GM13976 (cell line): ENCODE measurements around the gene EPB41L5.

Experiments used
- DNase-seq: peaks from one replicate; pipeline ENCODE4 v3.0.0; 2012; ENCODE audit warnings: low spot score
- CTCF ChIP-seq: IDR thresholded peaks from 2 replicates; pipeline ENCODE4 v1.5.1; 2012; ENCODE audit warnings: borderline replicate concordance, mild to moderate bottlenecking; ENCODE audit not compliant: insufficient read depth; ENCODE audit errors: extremely low read depth, missing control alignments, control extremely low read depth
- in situ Hi-C: fragments of 300-500 bp; cut with MboI; formaldehyde crosslinking; loops from one replicate; pipeline ENCODE4 v1.12.0; 2022; ENCODE audit warnings: low sequenced_read_pairs, mixed read lengths, inconsistent platforms; ENCODE audit not compliant: unreplicated experiment

Gene EPB41L5

DNA sequence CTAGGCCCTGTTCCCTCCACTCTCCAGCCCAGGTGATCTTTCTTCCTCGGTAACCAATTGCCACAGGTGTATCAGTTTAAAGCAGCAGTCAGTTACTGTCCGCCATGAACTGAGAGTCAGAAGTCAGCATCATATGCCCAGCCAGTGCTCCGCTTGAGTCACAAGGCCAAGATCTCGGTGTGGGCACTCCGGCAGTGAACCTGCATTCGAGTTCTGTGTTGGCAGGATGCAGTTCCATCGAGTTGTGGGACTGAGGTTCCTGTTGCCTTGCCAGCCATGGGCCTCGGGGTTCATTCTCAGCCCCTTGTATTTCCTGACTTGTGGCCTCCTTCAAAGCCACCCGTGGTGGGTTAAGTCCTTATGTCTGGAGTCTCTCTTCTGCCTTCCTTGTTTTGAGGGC, 213.4 kb downstream of the EPB41L5 start:
- in situ Hi-C loops: loop anchor here (10.0 kb wide), 1 partner anchor 68 kb away; no protein-coding TSS in a partner anchor
- no peak for DNase-seq
- no peak for TF ChIP-seq CTCF

GRCh38 chr2:120227111-120227991, 214.5 kb downstream of the EPB41L5 start:
- in situ Hi-C loops: loop anchor here (10.0 kb wide), 1 partner anchor 67 kb away; no protein-coding TSS in a partner anchor
- DNase-seq: no peak
- TF ChIP-seq CTCF: no peak

- no peak for DNase-seq
- in situ Hi-C loops: loop anchor here (10.0 kb wide), 1 partner anchor 66 kb away; no protein-coding TSS in a partner anchor
- TF ChIP-seq CTCF: no peak
Observed at GRCh38 chr2:120228503-120228902, 215.6 kb downstream of the EPB41L5 start.
